NCI-H748 (cell line): ENCODE results near the gene WWTR1.

Source experiments
- DNase-seq: peaks from one replicate; lab custom pipeline; 2025; ENCODE audit not compliant: unreplicated experiment; lab: John Stamatoyannopoulos, UW

The WWTR1 gene

GRCh38 chr3:149596134-149596770, 61.6 kb downstream of the WWTR1 start:
- no peak for DNase-seq

GRCh38 chr3:149593418-149594160, 64.2 kb downstream of the WWTR1 start:
- DNase-seq = no peak

- DNase-seq = no peak
Measured at GRCh38 chr3:149592758-149593240, 65.0 kb downstream of the WWTR1 start.

- DNase-seq = no peak
Measured at GRCh38 chr3:149590691-149591441, 67.0 kb downstream of the WWTR1 start.

- no peak for DNase-seq
Measured at GRCh38 chr3:149589332-149589731, 68.5 kb downstream of the WWTR1 start.

DNA sequence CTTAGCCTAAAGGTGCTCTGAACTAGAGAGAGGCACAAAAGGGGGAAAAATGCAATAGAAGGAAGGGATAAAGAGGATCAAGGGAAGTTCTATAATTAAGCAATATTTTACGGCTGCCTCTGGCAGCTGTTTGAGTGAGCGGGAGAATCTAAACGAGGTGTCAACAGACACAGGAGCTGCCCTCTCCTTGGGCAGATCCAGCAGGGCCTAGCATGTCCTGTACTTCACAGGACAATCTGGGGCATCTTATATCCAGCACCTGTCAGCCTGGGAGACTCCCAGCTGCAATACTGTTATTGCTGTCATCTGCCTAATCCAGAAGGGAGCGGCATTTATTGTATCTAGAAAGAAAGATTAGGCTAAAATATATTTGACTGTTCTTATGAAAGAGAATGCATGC, 68.9 kb downstream of the WWTR1 start:
- DNase-seq = peak; percentile 2

GRCh38 chr3:149587383-149587782, 70.4 kb downstream of the WWTR1 start:
- peak; percentile 11 for DNase-seq

- DNase-seq = no peak
Measured at GRCh38 chr3:149586871-149587270, 71.0 kb downstream of the WWTR1 start.

GRCh38 chr3:149585401-149585726, 72.5 kb downstream of the WWTR1 start:
- DNase-seq = no peak

DNA sequence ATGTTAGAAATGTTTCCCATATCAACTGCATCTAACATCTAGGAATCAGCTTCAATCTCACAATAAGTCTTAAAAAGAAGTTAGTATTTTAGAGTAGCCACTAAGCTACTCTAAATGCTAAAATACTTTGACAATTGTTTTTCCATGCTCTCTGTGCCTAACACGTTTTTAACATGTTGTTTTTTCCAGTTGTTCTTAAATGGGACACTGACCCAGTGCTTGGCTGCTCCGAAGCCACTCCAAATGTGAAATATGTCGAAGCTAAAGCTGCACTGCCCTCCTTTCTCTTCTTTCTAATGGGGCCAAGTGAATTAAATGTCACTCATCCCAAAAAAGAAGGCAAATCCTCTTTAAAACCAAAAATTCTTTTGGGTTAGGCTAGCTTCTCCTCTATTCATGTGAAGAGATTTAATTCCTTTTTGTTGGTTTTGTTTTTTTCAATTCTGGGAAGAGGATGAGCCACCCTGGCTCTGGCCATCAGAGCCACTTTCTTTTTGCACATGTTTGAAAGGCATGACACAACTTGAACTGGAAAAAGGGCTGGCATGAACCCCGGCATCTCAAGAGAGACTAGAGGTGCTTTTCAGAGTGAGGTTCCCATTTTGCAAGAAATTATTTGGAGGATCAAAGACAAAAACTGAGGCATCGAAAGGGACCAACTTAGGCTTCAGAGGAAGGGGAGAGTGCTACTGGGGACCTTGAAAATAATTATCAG, 73.7 kb downstream of the WWTR1 start:
- DNase-seq = no peak

- DNase-seq = no peak
Measured at GRCh38 chr3:149582395-149582794, 75.4 kb downstream of the WWTR1 start.

DNA sequence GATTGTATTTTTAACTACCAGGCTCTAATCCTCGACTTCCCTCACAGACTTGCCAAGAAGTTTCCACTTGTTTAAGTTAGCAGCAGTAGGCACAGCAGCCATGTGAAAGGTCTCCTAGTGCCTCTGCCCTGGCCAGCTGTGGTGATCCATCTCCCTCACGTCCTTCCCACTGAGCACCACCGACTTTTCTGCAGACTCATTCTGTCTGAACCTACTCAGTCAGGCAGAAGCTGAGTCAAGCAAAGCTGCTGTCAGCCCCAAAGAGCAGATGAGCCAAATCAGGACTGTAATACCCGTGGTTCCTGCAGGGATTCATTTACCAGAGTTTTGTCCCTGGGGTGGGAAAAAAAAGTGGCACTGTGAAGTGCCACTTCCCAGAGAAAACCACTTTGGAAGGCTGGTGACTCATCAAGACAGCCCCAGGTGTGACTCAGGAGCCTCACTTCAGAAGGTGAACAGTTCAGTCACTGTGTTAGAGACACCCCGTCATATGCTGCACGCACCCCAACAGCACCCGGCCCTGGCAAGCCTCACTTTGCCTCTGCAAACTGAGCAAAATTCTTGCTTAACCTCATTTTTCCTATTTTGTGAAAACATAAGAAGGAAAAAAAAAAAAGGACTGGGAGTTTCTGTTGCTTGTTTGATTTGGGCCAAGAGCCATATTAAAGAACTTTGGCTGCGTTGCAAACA, 76.0 kb downstream of the WWTR1 start:
- no peak for DNase-seq

- DNase-seq = no peak
Measured at GRCh38 chr3:149581248-149581647, 76.6 kb downstream of the WWTR1 start.

DNA sequence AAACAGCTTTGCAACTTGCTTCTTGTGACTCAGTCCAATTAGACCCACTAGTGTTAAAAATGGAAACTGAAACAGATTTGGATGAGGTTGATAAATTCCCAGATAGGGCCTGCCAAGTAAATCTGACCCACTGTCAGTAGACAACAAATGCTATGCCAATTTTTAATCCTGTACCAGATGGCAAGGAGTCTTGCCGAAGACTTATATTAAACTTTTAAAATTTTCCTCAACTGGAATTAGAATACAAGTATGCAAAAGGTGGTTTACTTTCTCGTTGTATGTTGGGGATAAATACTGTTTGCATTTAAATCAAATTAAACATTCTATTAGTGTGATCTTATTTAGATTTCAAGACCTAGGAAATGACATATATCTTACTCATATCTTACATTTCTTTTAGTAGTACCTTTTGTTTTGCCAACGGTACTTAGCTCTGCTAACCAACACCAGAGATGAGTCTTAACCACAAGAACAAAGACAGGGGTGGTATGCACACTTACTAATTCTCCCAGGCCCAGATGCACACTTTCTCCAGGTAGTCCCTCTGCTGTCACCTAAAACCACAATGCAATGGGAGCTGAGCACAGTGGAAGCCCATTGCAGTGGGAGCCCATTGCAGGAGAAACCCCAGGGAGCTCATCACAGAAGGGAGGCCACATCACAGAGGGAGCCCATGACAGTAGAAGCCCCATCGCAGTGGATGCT, 77.8 kb downstream of the WWTR1 start:
- DNase-seq = no peak

DNA sequence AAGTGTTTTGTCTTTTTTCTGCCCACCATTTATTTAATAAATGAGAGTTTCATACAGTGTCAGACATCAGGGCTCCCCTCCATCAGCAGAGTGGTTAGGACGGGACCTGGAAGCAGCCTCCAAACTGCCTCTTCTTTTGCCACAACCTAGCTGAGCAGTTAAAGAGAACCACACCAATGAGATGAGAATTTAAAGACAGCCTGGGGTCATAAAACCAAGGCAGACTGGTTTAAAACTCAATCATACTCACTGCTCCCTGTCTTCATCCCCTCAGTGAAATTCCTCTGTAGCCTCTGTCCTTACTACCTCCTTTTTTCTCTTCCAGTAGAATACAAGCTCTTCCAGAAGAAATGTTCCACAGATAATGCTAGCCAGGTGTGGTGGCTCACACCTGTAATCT, 78.7 kb downstream of the WWTR1 start:
- no peak for DNase-seq

DNA sequence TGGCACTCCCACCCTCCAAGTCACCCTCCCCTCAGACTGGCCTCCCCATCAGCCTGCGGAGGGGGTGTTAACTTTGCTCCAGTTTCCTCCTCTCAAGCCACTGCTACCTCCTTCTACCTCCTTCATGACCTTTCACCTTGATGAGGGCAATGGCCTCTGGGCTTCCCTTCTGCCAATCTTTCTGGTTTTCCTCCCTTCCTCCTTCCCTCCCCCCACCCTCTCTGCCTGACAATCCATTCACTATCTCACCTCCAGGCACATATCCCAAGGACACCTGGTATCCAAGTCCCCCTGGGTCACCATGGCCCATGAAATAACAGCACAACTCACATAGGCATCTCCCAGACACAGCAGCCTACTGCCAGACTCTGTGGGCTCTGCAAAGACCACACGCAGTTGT, 80.0 kb downstream of the WWTR1 start:
- no peak for DNase-seq

- peak; percentile 5 for DNase-seq
Measured at GRCh38 chr3:149575961-149576564, 81.8 kb downstream of the WWTR1 start.

DNA sequence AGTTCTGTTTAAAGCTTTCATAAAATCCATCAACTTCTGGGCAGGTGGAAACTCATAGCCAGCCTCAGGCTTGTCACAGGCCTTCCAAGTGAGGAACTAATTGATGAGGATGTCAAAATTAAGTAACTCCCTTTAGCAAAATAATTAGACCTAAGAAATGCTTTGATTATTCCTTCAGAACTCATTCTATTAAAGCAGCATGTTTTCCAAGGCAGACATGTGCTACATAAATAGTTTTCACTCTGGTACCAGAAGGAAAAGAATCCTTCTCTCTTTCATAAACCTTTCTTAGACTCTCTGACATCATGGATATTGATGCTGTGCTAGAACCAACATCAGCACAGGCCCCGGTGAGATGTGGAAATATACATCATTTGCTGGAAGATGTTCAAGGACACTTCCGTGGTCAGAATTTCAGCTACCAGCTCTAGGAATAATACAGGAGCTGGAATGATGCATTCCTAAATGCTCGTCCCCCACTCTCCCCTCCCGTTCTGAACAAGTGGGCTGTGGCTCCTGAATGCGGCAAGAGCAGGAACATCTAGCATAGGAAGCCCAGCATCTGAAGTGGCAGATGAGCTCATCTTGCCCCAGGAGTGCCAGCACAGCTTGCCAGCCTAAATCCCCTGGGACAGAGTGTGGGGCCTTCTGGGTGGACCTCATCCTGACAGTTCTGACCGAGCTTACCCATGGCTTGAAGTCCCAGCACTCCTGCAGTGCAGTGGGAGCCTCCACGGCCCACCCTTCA, 82.4 kb downstream of the WWTR1 start:
- no peak for DNase-seq

DNA sequence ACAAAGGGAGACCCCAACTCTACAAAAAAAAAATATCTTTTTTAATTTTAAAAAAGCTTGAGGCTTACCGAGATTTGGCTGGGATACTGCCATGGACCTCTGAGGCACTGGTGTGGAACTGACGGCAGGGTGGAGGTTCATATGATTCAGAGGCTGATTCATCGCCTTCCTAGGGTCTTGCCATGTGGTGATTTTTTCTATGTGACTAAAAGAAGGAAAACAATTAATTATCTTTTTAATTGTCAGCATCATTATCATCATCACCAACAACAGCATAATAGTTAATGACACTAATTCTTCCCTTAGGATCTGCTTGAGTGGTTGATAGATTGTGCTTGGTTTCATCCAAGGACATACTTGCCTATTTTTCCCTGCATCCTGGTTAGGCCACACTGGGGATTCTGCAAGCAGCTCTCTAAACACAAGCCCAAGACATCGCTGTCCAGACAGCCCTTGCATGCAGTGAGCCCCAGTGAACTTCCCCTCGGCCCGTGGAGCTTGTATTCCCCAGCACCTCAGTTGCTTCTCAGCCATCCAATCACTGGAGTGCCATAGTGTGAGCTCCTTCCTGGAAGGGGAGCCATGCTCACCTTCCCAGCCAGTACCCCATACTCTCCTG, 84.9 kb downstream of the WWTR1 start:
- no peak for DNase-seq
